ENCODE data around the gene ZFP69. TPM values are rescaled to one million over a fixed set of nuclear protein-coding genes. Genes with fewer than 3 reads are reported as not detected.

Gene ZFP69
- total RNA-seq, 4 donors from 2014 or later: 1.7 to 3.4 (median 2.5) TPM

- TF ChIP-seq CTCF (IDR thresholded peaks at IDR 0.05; ENCODE audit: low read depth): no peak
Observed at GRCh38 chr1:40530735-40531380, 53.8 kb downstream of the ZFP69 start.

- no peak for TF ChIP-seq CTCF (IDR thresholded peaks at IDR 0.05; ENCODE audit: low read depth)
Observed at GRCh38 chr1:40531381-40532061, 54.4 kb downstream of the ZFP69 start, which contains the start of gene ZNF684. TSS of gene ZNF684 (plus strand) at chr1:40531637. CDS start at chr1:40533167, 1,530 bp downstream.

- no peak for TF ChIP-seq CTCF (IDR thresholded peaks at IDR 0.05; ENCODE audit: low read depth)
Observed at GRCh38 chr1:40532062-40532389, 54.9 kb downstream of the ZFP69 start.

GRCh38 chr1:40532844-40533424 is 55.8 kb downstream of the ZFP69 start:
- no peak for TF ChIP-seq CTCF (IDR thresholded peaks at IDR 0.05; ENCODE audit: low read depth)

GRCh38 chr1:40534589-40534988 is 57.5 kb downstream of the ZFP69 start:
- no peak for TF ChIP-seq CTCF (IDR thresholded peaks at IDR 0.05; ENCODE audit: low read depth)

GRCh38 chr1:40535732-40536131 is 58.6 kb downstream of the ZFP69 start:
- no peak for TF ChIP-seq CTCF (IDR thresholded peaks at IDR 0.05; ENCODE audit: low read depth)

GRCh38 chr1:40539338-40539737 is 62.2 kb downstream of the ZFP69 start:
- no peak for TF ChIP-seq CTCF (IDR thresholded peaks at IDR 0.05; ENCODE audit: low read depth)

Data from subcutaneous adipose tissue (tissue), 4 donors.